Osteoblast (primary cell): ENCODE results near the gene PLAGL1. TPM values are rescaled to one million over a fixed set of nuclear protein-coding genes. Genes with fewer than 3 reads are reported as not detected.
A peak's percentile ranks its signal among the peaks of the same experiment; 100 is the strongest.

ENCODE experiments used
- DNase-seq: peaks from one replicate; pipeline ENCODE4 v3.0.0; 2011; ENCODE audit warnings: low spot score, mixed read lengths; ENCODE audit not compliant: insufficient read length; ENCODE audit errors: missing footprints
- H2AFZ ChIP-seq: 2 replicates; pipeline ENCODE4 v1.6.0; 2011; ENCODE audit warnings: mild to moderate bottlenecking, low read length
- H3K27ac ChIP-seq: 2 replicates; pipeline ENCODE4 v1.5.1; 2011; ENCODE audit warnings: mild to moderate bottlenecking, low read depth, low read length, moderate library complexity
- H3K27me3 ChIP-seq: 2 replicates; pipeline ENCODE4 v1.6.0; 2012; ENCODE audit warnings: mild to moderate bottlenecking, control low read depth, inconsistent platforms, low read length, moderate library complexity; ENCODE audit not compliant: insufficient read depth
- H3K36me3 ChIP-seq: 2 replicates; pipeline ENCODE4 v1.5.1; 2011; ENCODE audit warnings: mild to moderate bottlenecking, low read length, control low read depth, moderate library complexity; ENCODE audit not compliant: insufficient read depth
- H3K4me1 ChIP-seq: 2 replicates; pipeline ENCODE4 v1.5.1; 2011; ENCODE audit warnings: mild to moderate bottlenecking, low read length, control low read depth, moderate library complexity; ENCODE audit not compliant: insufficient read depth
- H3K4me2 ChIP-seq: 2 replicates; pipeline ENCODE4 v1.6.0; 2011; ENCODE audit warnings: mild to moderate bottlenecking, low read length; ENCODE audit not compliant: insufficient read depth
- H3K4me3 ChIP-seq: fragments of 200-600 bp; sonication (generic); 3 replicates; pipeline ENCODE4 v1.5.1; 2012; ENCODE audit warnings: mild to moderate bottlenecking, low read length, inconsistent platforms; ENCODE audit not compliant: insufficient read depth
- H3K79me2 ChIP-seq: 2 replicates; pipeline ENCODE4 v1.6.0; 2012; ENCODE audit warnings: mild to moderate bottlenecking, low read length, control low read depth, inconsistent platforms; ENCODE audit not compliant: insufficient read depth
- H3K9me3 ChIP-seq: 2 replicates; pipeline ENCODE4 v1.5.1; 2011; ENCODE audit warnings: low read depth, low read length, control low read depth
- H4K20me1 ChIP-seq: 2 replicates; pipeline ENCODE4 v1.6.0; 2012; ENCODE audit warnings: mild to moderate bottlenecking, low read length, control low read depth; ENCODE audit not compliant: insufficient read depth
- CTCF ChIP-seq: IDR thresholded peaks from 2 replicates; pipeline ENCODE4 v1.5.1; 2011; ENCODE audit warnings: mild to moderate bottlenecking, low read depth, low read length, moderate library complexity; ENCODE audit errors: extremely low read depth
- total RNA-seq: library from RNA; depleted of rRNA; stranded (reverse); fragments of >200 nt; gene quantifications from 2 replicates; pipeline ENCODE4 v1.2.3, GENCODE V29; 2012

The PLAGL1 gene
- total RNA-seq, 1 donor, result 16.6 TPM

- H3K4me2 ChIP-seq, result no peak overlapping the region
- H3K27me3 ChIP-seq, result no peaks in the 10 kb centered on the region
- no peak overlapping the region for H2AFZ ChIP-seq
- no peak for DNase-seq
- H3K4me3 ChIP-seq, result no peak overlapping the region
- H4K20me1 ChIP-seq, result no peaks in the 10 kb centered on the region
- H3K27ac ChIP-seq, result no peak overlapping the region
- H3K79me2 ChIP-seq, result no peaks in the 10 kb centered on the region
- TF ChIP-seq CTCF, result no peak
- H3K4me1 ChIP-seq, result no peaks in the 10 kb centered on the region
- peaks cover 11% of the 10 kb centered on the region for H3K36me3 ChIP-seq
- H3K9me3 ChIP-seq, result no peaks in the 10 kb centered on the region
Measured at GRCh38 chr6:143949962-143950361, 58.1 kb downstream of the PLAGL1 start.

GRCh38 chr6:143949535-143949934 is 58.5 kb downstream of the PLAGL1 start:
- Histone ChIP-seq H2AFZ (no peak overlapping the region), H3K36me3 (peaks cover 11% of the 10 kb centered on the region), H3K9me3 (no peaks in the 10 kb centered on the region), H3K79me2 (no peaks in the 10 kb centered on the region), H3K4me3 (no peak overlapping the region), H3K27me3 (no peaks in the 10 kb centered on the region), H3K4me1 (no peaks in the 10 kb centered on the region), H4K20me1 (no peaks in the 10 kb centered on the region), H3K27ac (no peak overlapping the region), H3K4me2 (no peak overlapping the region)
- TF ChIP-seq CTCF, result no peak
- no peak for DNase-seq

GRCh38 chr6:143948208-143948607 is 59.9 kb downstream of the PLAGL1 start:
- Histone ChIP-seq H3K36me3 (peaks cover 11% of the 10 kb centered on the region), H2AFZ (no peak overlapping the region), H4K20me1 (no peaks in the 10 kb centered on the region), H3K4me1 (no peaks in the 10 kb centered on the region), H3K79me2 (no peaks in the 10 kb centered on the region), H3K27ac (no peak overlapping the region), H3K27me3 (no peaks in the 10 kb centered on the region), H3K9me3 (no peaks in the 10 kb centered on the region), H3K4me2 (no peak overlapping the region), H3K4me3 (no peak overlapping the region)
- TF ChIP-seq CTCF, result no peak
- DNase-seq, result no peak

- H3K36me3 ChIP-seq, result peaks cover 5% of the 10 kb centered on the region
- H3K4me3 ChIP-seq, result no peak overlapping the region
- peak; percentile 73 for DNase-seq
- H3K4me2 ChIP-seq, result no peak overlapping the region
- no peak overlapping the region for H3K27ac ChIP-seq
- no peaks in the 10 kb centered on the region for H3K9me3 ChIP-seq
- no peaks in the 10 kb centered on the region for H3K79me2 ChIP-seq
- H3K27me3 ChIP-seq, result peaks cover 4% of the 10 kb centered on the region
- no peaks in the 10 kb centered on the region for H4K20me1 ChIP-seq
- H3K4me1 ChIP-seq, result no peaks in the 10 kb centered on the region
- TF ChIP-seq CTCF, result peak; percentile 74
- no peak overlapping the region for H2AFZ ChIP-seq
Measured at GRCh38 chr6:143941852-143942627, 66.0 kb downstream of the PLAGL1 start.
